K562 (cell line): ENCODE measurements around the gene LGALS16. TPM values are rescaled to one million over a fixed set of nuclear protein-coding genes. Genes with fewer than 3 reads are reported as not detected.
A peak's percentile ranks its signal among the peaks of the same experiment; 100 is the strongest.

Experiments
- ATAC-seq: fragments of 200-7000 bp; cut with Tn5 transposase; 3 replicates; pipeline ENCODE4 v1.9.1; 2020; ENCODE audit warnings: moderate library complexity
- BruUV-seq: library from RNA; stranded (reverse); fragments of 400-500 nt; replicated peaks from 2 replicates; lab custom pipeline; 2021; lab: Mats Ljungman, UMichigan
- CTCF ChIA-PET: fragments of 300-600 bp; formaldehyde crosslinking; extraction: SDS; loops from one replicate; lab custom pipeline; 2021; ENCODE audit warnings: low intra/inter-chr PET ratio; lab: Yijun Ruan, JAX
- POLR2A ChIA-PET: fragments of 300-600, 350-650 bp; sonication (Branson Sonifier 250); formaldehyde crosslinking; extraction: SDS; loops from one replicate; lab custom pipeline; 2021; ENCODE audit warnings: antibody characterized with exemption, inconsistent platforms; lab: Yijun Ruan, JAX
- DNase-seq, 4 experiments: peaks; one replicate each; pipeline versions ENCODE4 v3.0.0 to v3.0.0-alpha.2; 2011 to 2018; ENCODE audit warnings: low spot score in 3 of 4, mixed read lengths in 3 of 4; ENCODE audit errors: extremely low read depth in 1 of 4
- FAIRE-seq: peaks from 2 replicates; lab custom pipeline; 2011; peaks lifted over from hg19 to GRCh38; lab: Jason Lieb, UNC
- H2AFZ ChIP-seq: 2 replicates; pipeline ENCODE4 v1.6.0; 2011; ENCODE audit warnings: low read depth, low read length, control low read depth, inconsistent platforms
- H3K27ac ChIP-seq: fragments of 200-600 bp; 3 replicates; pipeline ENCODE4 v1.8.0; 2011; ENCODE audit warnings: low read depth, mild to moderate bottlenecking, control low read depth, inconsistent platforms, low read length, moderate library complexity, mixed read lengths; ENCODE audit errors: extremely low read depth
- H3K27me3 ChIP-seq, 2 experiments: fragments of 300-600 bp in 1 of 2; 2 replicates in 1 of 2; 3 replicates in 1 of 2; pipeline versions ENCODE4 v1.6.0 to v1.8.0; 2011; ENCODE audit warnings: inconsistent platforms in 2 of 2, low read length in 2 of 2, mild to moderate bottlenecking in 1 of 2, mixed read lengths in 1 of 2, moderate library complexity in 1 of 2; ENCODE audit not compliant: control insufficient read depth in 2 of 2, insufficient read depth in 2 of 2
- H3K36me3 ChIP-seq: fragments of 300-600 bp; 3 replicates; pipeline ENCODE4 v1.8.0; 2011; ENCODE audit warnings: mild to moderate bottlenecking, low read length, inconsistent platforms; ENCODE audit not compliant: control insufficient read depth, insufficient read depth
- H3K4me1 ChIP-seq, 2 experiments: fragments of 200-600 bp in 1 of 2; replicated peaks in 1 of 2; 2 replicates in 1 of 2; 3 replicates in 1 of 2; pipeline versions ENCODE4 v1.5.1 to v1.8.0; 2011; ENCODE audit warnings: inconsistent platforms in 2 of 2, low read length in 2 of 2, mild to moderate bottlenecking in 1 of 2, mixed read lengths in 1 of 2, moderate library complexity in 1 of 2; ENCODE audit not compliant: control insufficient read depth in 2 of 2, insufficient read depth in 2 of 2
- H3K4me2 ChIP-seq: 2 replicates; pipeline ENCODE4 v1.6.1; 2011; ENCODE audit warnings: low read length, control low read depth, inconsistent platforms, mixed read lengths; ENCODE audit not compliant: insufficient read depth
- H3K4me3 ChIP-seq: fragments of 200-600 bp; sonication (generic), shearing (Covaris generic); 2 replicates; pipeline ENCODE4 v1.5.1; 2016; ENCODE audit warnings: control low read depth, inconsistent platforms
- H3K79me2 ChIP-seq: fragments of 200-600 bp; 3 replicates; pipeline ENCODE4 v1.8.0; 2011; ENCODE audit warnings: low read length, inconsistent platforms; ENCODE audit not compliant: control insufficient read depth, insufficient read depth
- H3K9ac ChIP-seq, 2 experiments: 2 replicates each; pipeline versions ENCODE4 v1.6.0 to v1.6.1; 2011; ENCODE audit warnings: low read depth in 2 of 2, low read length in 2 of 2, control low read depth in 1 of 2, inconsistent platforms in 1 of 2, mild to moderate bottlenecking in 1 of 2, mixed read lengths in 1 of 2; ENCODE audit not compliant: insufficient read depth in 1 of 2
- H3K9me1 ChIP-seq: one replicate; pipeline ENCODE4 v1.6.0; 2011; ENCODE audit warnings: inconsistent platforms, mild to moderate bottlenecking, low read length, moderate library complexity; ENCODE audit not compliant: control insufficient read depth, insufficient read depth
- H3K9me3 ChIP-seq: replicated peaks from 2 replicates; pipeline ENCODE4 v1.5.1; 2011; ENCODE audit warnings: low read depth, low read length, inconsistent platforms; ENCODE audit not compliant: control insufficient read depth, insufficient read depth
- H4K20me1 ChIP-seq: replicated peaks from 2 replicates; pipeline ENCODE4 v1.6.1; 2011; ENCODE audit warnings: low read length, inconsistent platforms, mixed read lengths; ENCODE audit not compliant: control insufficient read depth, insufficient read depth
- GABPA ChIP-seq: fragments of 200-800 bp; sonication (Bioruptor generic); conservative IDR thresholded peaks from 2 replicates; pipeline ENCODE4 v1.6.1; 2016; ENCODE audit warnings: low read depth, missing genetic modification characterization, missing compliant biosample characterization
- HLTF ChIP-seq: fragments of 450-650 bp; IDR thresholded peaks from 2 replicates; pipeline ENCODE4 v1.6.1; 2016
- NFE2 ChIP-seq: IDR thresholded peaks from 2 replicates; pipeline ENCODE4 v1.6.1; 2014; ENCODE audit warnings: antibody characterized with exemption, low read depth
- NFIC ChIP-seq: fragments of 450-650 bp; IDR thresholded peaks from 2 replicates; pipeline ENCODE4 v1.6.1; 2017; ENCODE audit warnings: mild to moderate bottlenecking, inconsistent platforms
- NFIX ChIP-seq: fragments of 250-450 bp; sonication (Bioruptor Pico); IDR thresholded peaks from 2 replicates; pipeline ENCODE4 v1.4.0; 2020; ENCODE audit warnings: low read depth, mild to moderate bottlenecking, moderate library complexity
- WGBS: fragments of 100-300 bp; shearing (Covaris generic); methylation state at CpG from one replicate; pipeline ENCODE4 v1.1.6; 2016; ENCODE audit warnings: low coverage, mixed read lengths; ENCODE audit not compliant: insufficient coverage; ENCODE audit errors: missing lambda C conversion rate; 5-methylcytosine and 5-hydroxymethylcytosine counted together
- in situ Hi-C: fragments of 300-500 bp; cut with MboI; formaldehyde crosslinking; loops from 4 replicates; pipeline ENCODE4 v1.15.0; 2018; ENCODE audit warnings: inconsistent platforms, mixed read lengths
- intact Hi-C: fragments of 100-400 bp; cut with micrococcal nuclease; formaldehyde crosslinking; loops from 2 replicates; pipeline ENCODE4 v1.14.2; 2022
- polyA plus RNA-seq, 8 experiments: library from polyadenylated mRNA; depleted of rRNA in 4 of 8; stranded (reverse) in 5 of 8; unstranded in 3 of 8; fragments of >200 nt; fragmentation: Nextera tagmentation in 2 of 8; fragmentation: Illumina TruSeq in 1 of 8; extraction: Ambion mirVana in 2 of 8; extraction: Trizol in 1 of 8; gene quantifications; 2 replicates each; pipeline versions ENCODE4 v1.2.1 to v1.2.3, GENCODE V29; 2011 to 2014; ENCODE audit warnings: inconsistent platforms in 1 of 8, missing spikeins in 1 of 8
- total RNA-seq, 7 experiments: library from RNA; depleted of rRNA in 6 of 7; stranded (reverse); fragments of >200 nt in 6 of 7; fragmentation: Illumina TruSeq in 2 of 7; extraction: Trizol in 2 of 7; gene quantifications; 2 replicates each; pipeline versions ENCODE4 v1.2.1 to v1.2.3, GENCODE V29; 2011 to 2021; ENCODE audit warnings: low replicate concordance in 1 of 7

The LGALS16 gene
- total and polyA plus RNA-seq, 9 of the 15 experiments (the other 6 are each of a cell fraction or from before 2014, with no cell fraction given) = not detected

DNA sequence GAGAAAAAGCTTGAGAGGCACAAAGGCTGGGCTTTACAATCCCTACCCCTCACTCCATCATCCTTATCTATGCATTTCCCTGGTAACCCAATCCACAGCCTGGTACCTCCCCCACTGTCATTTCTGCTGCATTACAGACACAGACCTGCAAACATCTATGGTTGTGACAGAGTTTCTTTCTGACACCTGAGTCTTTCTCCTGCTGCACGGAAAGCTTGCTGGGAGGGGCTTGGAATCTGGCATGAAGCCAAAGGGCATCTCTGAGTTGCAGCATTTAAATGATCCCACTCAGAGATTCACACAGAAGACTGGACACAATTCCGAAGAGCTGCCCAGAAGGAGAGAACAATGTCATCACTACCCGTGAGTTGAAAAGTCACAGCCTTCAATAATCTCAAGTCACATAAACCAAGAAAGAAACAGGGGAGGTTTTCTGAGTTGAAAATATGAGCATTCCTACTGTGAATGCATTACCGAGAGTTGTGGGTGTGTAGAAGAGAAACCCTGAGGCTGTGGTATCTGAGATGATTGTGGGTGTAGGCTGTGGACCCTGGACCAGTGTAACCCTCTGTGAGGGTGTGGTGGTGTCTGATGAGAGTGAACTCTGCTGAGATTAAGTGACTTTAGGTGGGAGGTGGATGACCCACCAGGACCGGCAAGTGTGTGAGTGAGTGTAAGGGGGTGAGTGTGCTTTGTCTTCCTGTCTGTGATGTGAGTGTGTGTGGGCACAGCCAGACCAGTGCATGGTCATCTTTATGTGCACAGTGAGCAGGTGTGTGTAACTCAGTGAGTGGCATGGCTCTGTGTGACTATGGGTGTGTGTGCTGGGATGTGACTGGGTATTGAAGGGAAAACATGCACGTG is 48.7 kb downstream of the LGALS16 start, which contains the start of gene LGALS14:
Gene LGALS14 (plus strand): TSS at position 301 of the 864 bp plus-strand sequence. CDS start 48 bp downstream, at position 349.
- Histone ChIP-seq H3K9me1 (no peaks in the 10 kb centered on the region), H2AFZ (no peak within 1 kb of the TSS), H3K4me2 (no peak within 1 kb of the TSS), H4K20me1 (no peaks in the 10 kb centered on the region; the same call in 1 of the 2 replicates), H3K9ac (no peak within 1 kb of the TSS), H3K79me2 (no peaks in the 10 kb centered on the region), H3K4me1 (no peaks in the 10 kb centered on the region), H3K27me3 (peaks cover 3 to 6% of the 10 kb centered on the region in 2 experiments; a peak in 4 of 5 replicates)
- ATAC-seq (no peak), FAIRE-seq (no peak)
- in situ Hi-C loops = no loop called here
- no TSS peak for BruUV-seq
- TF ChIP-seq NFIC (peak; percentile 87), NFE2 (no peak), NFIX (CRISPR knock-in tag) (peak; percentile 59)
- TF ChIP-seq, all 486 proteins: peak for 2
- Histone ChIP-seq H3K36me3 (no peaks in the 10 kb centered on the region), H3K4me3 (no peak within 1 kb of the TSS), H3K9me3 (no peaks in the 10 kb centered on the region), H3K27ac (no peak within 1 kb of the TSS)
- ChIA-PET POLR2A (no interaction called here), CTCF (no interaction called here)
- no peak for DNase-seq
- intact Hi-C loops = no loop called here
- WGBS = 0% methylated on average over 6 of the region's 6 CpGs

DNA sequence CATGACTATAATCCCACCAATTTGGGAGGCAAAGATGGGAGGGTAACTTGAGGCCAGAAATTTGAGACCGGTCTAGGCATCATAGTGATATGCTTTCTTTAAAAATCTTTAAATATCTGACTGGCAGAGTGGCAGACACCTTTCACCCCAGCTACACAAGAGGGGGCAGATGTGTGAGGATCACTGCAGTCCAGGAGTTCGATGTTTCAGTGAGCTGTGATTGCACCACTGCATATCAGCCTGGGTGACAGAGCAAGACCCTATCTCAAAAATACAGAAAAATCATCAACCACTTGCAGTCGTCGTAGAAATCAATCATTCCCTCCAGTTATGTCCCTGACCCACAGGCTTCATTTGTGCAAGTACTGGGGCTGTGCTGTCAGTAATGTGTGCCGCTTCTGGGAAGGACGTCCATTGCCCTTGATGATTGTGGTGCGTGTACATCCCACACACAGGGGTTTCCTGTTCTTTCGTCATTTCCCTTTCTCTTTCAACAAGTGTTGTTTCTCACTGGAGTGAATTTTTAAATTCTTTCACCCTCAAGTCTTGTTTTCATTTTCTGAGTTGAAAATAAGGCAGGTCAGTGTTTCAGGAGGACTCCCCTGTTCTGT is 50.0 kb downstream of the LGALS16 start:
- 0% methylated on average over 8 of the region's 8 CpGs for WGBS
- BruUV-seq = no TSS peak
- in situ Hi-C loops = no loop called here
- FAIRE-seq (no peak), ATAC-seq (no peak), DNase-seq (no peak)
- H3K9me1 ChIP-seq = no peaks in the 10 kb centered on the region
- no peak overlapping the region for H2AFZ ChIP-seq
- H3K79me2 ChIP-seq = no peaks in the 10 kb centered on the region
- ChIA-PET POLR2A (interaction anchor here (0.6 kb wide), 1 partner anchor 30 kb away, joined by 3 read pairs; no protein-coding TSS in a partner anchor), CTCF (no interaction called here)
- H3K27ac ChIP-seq = no peak overlapping the region
- peaks cover 3 to 6% of the 10 kb centered on the region in 2 experiments; a peak in 3 of 5 replicates for H3K27me3 ChIP-seq
- no peak overlapping the region for H3K4me3 ChIP-seq
- peak; percentile 37 for TF ChIP-seq GABPA (tag)
- no peak for TF ChIP-seq HLTF
- H3K36me3 ChIP-seq = no peaks in the 10 kb centered on the region
- no peaks in the 10 kb centered on the region; the same call in 1 of the 2 replicates for H4K20me1 ChIP-seq
- intact Hi-C loops = no loop called here
- H3K4me1 ChIP-seq = no peaks in the 10 kb centered on the region
- H3K4me2 ChIP-seq = no peak overlapping the region
- H3K9ac ChIP-seq = no peak overlapping the region
- no peaks in the 10 kb centered on the region for H3K9me3 ChIP-seq
